Panc1 (cell line): ENCODE results near the gene INSYN2A. TPM values are rescaled to one million over a fixed set of nuclear protein-coding genes. Genes with fewer than 3 reads are reported as not detected.

Experiments used
- ATAC-seq: fragments of 200-7000 bp; cut with Tn5 transposase; 2 replicates; pipeline ENCODE4 v1.9.1; 2020; ENCODE audit warnings: mild to moderate bottlenecking, moderate library complexity
- BruUV-seq: library from RNA; stranded (reverse); fragments of 400-500 nt; replicated peaks from 2 replicates; lab custom pipeline; 2021; lab: Mats Ljungman, UMichigan
- CTCF ChIA-PET: fragments of 300-600 bp; sonication (Branson Sonifier 250); formaldehyde crosslinking; loops from one replicate; lab custom pipeline; 2022; ENCODE audit warnings: antibody characterized with exemption; lab: Charles Lee
- POLR2A ChIA-PET: fragments of 300-600 bp; sonication (Branson Sonifier 250); formaldehyde crosslinking; loops from one replicate; lab custom pipeline; 2022; ENCODE audit warnings: antibody characterized with exemption; lab: Charles Lee
- DNase-seq: peaks from one replicate; pipeline ENCODE4 v3.0.0-alpha.2; 2010; ENCODE audit warnings: low read depth, low spot score
- H3K27ac ChIP-seq: 2 replicates; pipeline ENCODE4 v1.5.1; 2011; ENCODE audit warnings: mild to moderate bottlenecking, low read length, inconsistent platforms
- H3K27me3 ChIP-seq: fragments of 200-500 bp; sonication (Bioruptor generic); 2 replicates; pipeline ENCODE4 v1.6.0; 2014; ENCODE audit warnings: low read length, inconsistent platforms; ENCODE audit not compliant: control insufficient read depth, insufficient read depth
- H3K36me3 ChIP-seq: fragments of 200-500 bp; sonication (Bioruptor generic); 2 replicates; pipeline ENCODE4 v1.5.1; 2014; ENCODE audit warnings: inconsistent platforms, mild to moderate bottlenecking, low read length, moderate library complexity; ENCODE audit not compliant: control insufficient read depth, insufficient read depth
- H3K4me1 ChIP-seq: 2 replicates; pipeline ENCODE4 v1.5.1; 2011; ENCODE audit warnings: inconsistent platforms, mild to moderate bottlenecking, low read length, moderate library complexity; ENCODE audit not compliant: control insufficient read depth, insufficient read depth
- H3K4me3 ChIP-seq, 2 experiments: 2 replicates each; pipeline ENCODE4 v1.5.1; 2011 to 2012; ENCODE audit warnings: low read depth in 2 of 2, low read length in 2 of 2, mild to moderate bottlenecking in 2 of 2, inconsistent platforms in 1 of 2, moderate library complexity in 1 of 2
- H3K9me3 ChIP-seq: fragments of 200-500 bp; sonication (Bioruptor generic); 2 replicates; pipeline ENCODE4 v1.5.1; 2014; ENCODE audit warnings: low read depth, mild to moderate bottlenecking, inconsistent platforms, low read length, moderate library complexity; ENCODE audit not compliant: control insufficient read depth, insufficient read depth
- CTCF ChIP-seq: fragments of 450-650 bp; IDR thresholded peaks from 2 replicates; pipeline ENCODE4 v1.5.1; 2017; ENCODE audit warnings: mild to moderate bottlenecking
- POLR2AphosphoS5 ChIP-seq: IDR thresholded peaks from 2 replicates; pipeline ENCODE4 v1.6.1; 2012; ENCODE audit warnings: mild to moderate bottlenecking, low read depth, low read length, moderate library complexity
- SIN3A ChIP-seq: IDR thresholded peaks from 2 replicates; pipeline ENCODE4 v1.6.1; 2012; ENCODE audit warnings: low read depth, mild to moderate bottlenecking, low read length, moderate library complexity, borderline replicate concordance; ENCODE audit not compliant: insufficient read depth
- TCF7L2 ChIP-seq: IDR thresholded peaks from 2 replicates; pipeline ENCODE4 v1.6.1; 2011; ENCODE audit warnings: mild to moderate bottlenecking, low read depth, low read length, inconsistent platforms
- in situ Hi-C: cut with HindIII; loops from 2 replicates; pipeline ENCODE4 v1.10.0; 2016; ENCODE audit warnings: low sequenced_read_pairs, low pct_unique_long_range_greater_than_20kb
- intact Hi-C: fragments of 100-400 bp; cut with micrococcal nuclease; formaldehyde crosslinking; loops from one replicate; pipeline ENCODE4 v1.10.0; 2022; ENCODE audit not compliant: unreplicated experiment
- total RNA-seq: library from RNA; stranded (reverse); gene quantifications from one replicate; pipeline ENCODE4 v1.2.1, GENCODE V29; 2021; ENCODE audit not compliant: unreplicated experiment
- TF ChIP-seq, protein P1 (sequence below), 2 experiments: IDR thresholded peaks; 2 replicates each; pipeline ENCODE4 v1.6.1; 2011 to 2012; ENCODE audit warnings: low read depth in 2 of 2, control low read depth in 1 of 2, low read length in 1 of 2, mild to moderate bottlenecking in 1 of 2, moderate library complexity in 1 of 2; ENCODE audit not compliant: insufficient read depth in 1 of 2

Gene INSYN2A
- total RNA-seq, 1 experiment from 2014 or later, result not detected

DNA sequence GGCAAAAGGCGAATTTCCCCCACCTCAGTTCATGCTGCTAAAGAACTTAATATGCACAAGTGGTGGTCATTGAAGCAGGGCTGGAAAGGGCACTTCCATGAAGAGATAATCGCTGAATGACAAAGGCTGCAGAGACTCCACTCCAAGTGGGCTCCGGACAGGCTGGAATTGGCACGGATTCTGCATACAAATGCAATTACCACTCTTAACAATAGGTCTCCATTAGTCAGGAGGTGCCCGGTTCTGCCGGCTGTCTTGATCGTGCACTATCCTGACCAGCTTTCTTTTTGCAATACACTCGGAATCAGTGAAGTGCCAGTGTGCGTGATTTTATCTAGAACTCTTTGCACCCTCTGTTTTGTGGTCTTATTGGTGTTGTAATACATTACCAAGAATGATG lies 49.7 kb downstream of the INSYN2A start:
- no peak for DNase-seq
- Histone ChIP-seq H3K4me1 (peaks cover 7% of the 10 kb centered on the region), H3K4me3 (no peak overlapping the region), H3K36me3 (no peaks in the 10 kb centered on the region), H3K9me3 (no peaks in the 10 kb centered on the region), H3K27me3 (no peaks in the 10 kb centered on the region), H3K27ac (no peak overlapping the region)
- TF ChIP-seq CTCF (no peak), POLR2AphosphoS5 (no peak), SIN3A (no peak), TCF7L2 (no peak)
- TF ChIP-seq, protein P1, sequence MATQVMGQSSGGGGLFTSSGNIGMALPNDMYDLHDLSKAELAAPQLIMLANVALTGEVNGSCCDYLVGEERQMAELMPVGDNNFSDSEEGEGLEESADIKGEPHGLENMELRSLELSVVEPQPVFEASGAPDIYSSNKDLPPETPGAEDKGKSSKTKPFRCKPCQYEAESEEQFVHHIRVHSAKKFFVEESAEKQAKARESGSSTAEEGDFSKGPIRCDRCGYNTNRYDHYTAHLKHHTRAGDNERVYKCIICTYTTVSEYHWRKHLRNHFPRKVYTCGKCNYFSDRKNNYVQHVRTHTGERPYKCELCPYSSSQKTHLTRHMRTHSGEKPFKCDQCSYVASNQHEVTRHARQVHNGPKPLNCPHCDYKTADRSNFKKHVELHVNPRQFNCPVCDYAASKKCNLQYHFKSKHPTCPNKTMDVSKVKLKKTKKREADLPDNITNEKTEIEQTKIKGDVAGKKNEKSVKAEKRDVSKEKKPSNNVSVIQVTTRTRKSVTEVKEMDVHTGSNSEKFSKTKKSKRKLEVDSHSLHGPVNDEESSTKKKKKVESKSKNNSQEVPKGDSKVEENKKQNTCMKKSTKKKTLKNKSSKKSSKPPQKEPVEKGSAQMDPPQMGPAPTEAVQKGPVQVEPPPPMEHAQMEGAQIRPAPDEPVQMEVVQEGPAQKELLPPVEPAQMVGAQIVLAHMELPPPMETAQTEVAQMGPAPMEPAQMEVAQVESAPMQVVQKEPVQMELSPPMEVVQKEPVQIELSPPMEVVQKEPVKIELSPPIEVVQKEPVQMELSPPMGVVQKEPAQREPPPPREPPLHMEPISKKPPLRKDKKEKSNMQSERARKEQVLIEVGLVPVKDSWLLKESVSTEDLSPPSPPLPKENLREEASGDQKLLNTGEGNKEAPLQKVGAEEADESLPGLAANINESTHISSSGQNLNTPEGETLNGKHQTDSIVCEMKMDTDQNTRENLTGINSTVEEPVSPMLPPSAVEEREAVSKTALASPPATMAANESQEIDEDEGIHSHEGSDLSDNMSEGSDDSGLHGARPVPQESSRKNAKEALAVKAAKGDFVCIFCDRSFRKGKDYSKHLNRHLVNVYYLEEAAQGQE (IDR thresholded peaks at IDR 0.05; ENCODE audit: insufficient read depth in 1 of 2, low read depth in 2 of 2, low read length in 1 of 2), result no peak
- no TSS peak for BruUV-seq
- in situ Hi-C loops (no loop called here), intact Hi-C loops (no loop called here)
- CTCF ChIA-PET, result no interaction called here
- no peak for ATAC-seq
- POLR2A ChIA-PET, result no interaction called here
